H9 (cell line): ENCODE measurements around the gene SATL1. TPM values are rescaled to one million over a fixed set of nuclear protein-coding genes. Genes with fewer than 3 reads are reported as not detected.

Source experiments
- DNase-seq: peaks from one replicate; pipeline ENCODE4 v3.0.0-alpha.2; 2017
- H2AFZ ChIP-seq: one replicate; pipeline ENCODE4 v1.6.1; 2013; ENCODE audit warnings: mild to moderate bottlenecking, low read length, control low read depth, moderate library complexity
- H2AK5ac ChIP-seq: 2 replicates; pipeline ENCODE4 v1.6.1; 2013; ENCODE audit warnings: low read length, control low read depth, mixed read lengths; ENCODE audit not compliant: insufficient read length
- H2BK120ac ChIP-seq: one replicate; pipeline ENCODE4 v1.6.1; 2013; ENCODE audit warnings: low read depth, mild to moderate bottlenecking, low read length, control low read depth, inconsistent platforms; ENCODE audit not compliant: poor library complexity, severe bottlenecking
- H2BK12ac ChIP-seq: 2 replicates; pipeline ENCODE4 v1.6.1; 2013; ENCODE audit warnings: low read length, control low read depth, mixed read lengths, low read depth; ENCODE audit not compliant: insufficient read length
- H2BK15ac ChIP-seq: 2 replicates; pipeline ENCODE4 v1.6.1; 2013; ENCODE audit warnings: low read depth, low read length, control low read depth
- H2BK20ac ChIP-seq: one replicate; pipeline ENCODE4 v1.6.1; 2013; ENCODE audit warnings: low read depth, mild to moderate bottlenecking, low read length, control low read depth, inconsistent platforms; ENCODE audit not compliant: poor library complexity, severe bottlenecking
- H2BK5ac ChIP-seq: 2 replicates; pipeline ENCODE4 v1.6.1; 2013; ENCODE audit warnings: low read length, control low read depth, mixed read lengths; ENCODE audit not compliant: insufficient read length
- H3K14ac ChIP-seq: 2 replicates; pipeline ENCODE4 v1.6.1; 2013; ENCODE audit warnings: low read length, control low read depth; ENCODE audit not compliant: insufficient read depth
- H3K18ac ChIP-seq: 2 replicates; pipeline ENCODE4 v1.6.1; 2013; ENCODE audit warnings: low read depth, mild to moderate bottlenecking, mixed read lengths, low read length, control low read depth; ENCODE audit not compliant: insufficient read length
- H3K23ac ChIP-seq: 2 replicates; pipeline ENCODE4 v1.6.1; 2013; ENCODE audit warnings: low read length, control low read depth, mixed read lengths, low read depth; ENCODE audit not compliant: insufficient read length
- H3K23me2 ChIP-seq: 2 replicates; pipeline ENCODE4 v1.6.1; 2013; ENCODE audit warnings: low read depth, mild to moderate bottlenecking, mixed read lengths, low read length, control low read depth; ENCODE audit not compliant: insufficient read length, poor library complexity, severe bottlenecking
- H3K27ac ChIP-seq: 2 replicates; pipeline ENCODE4 v1.5.1; 2013; ENCODE audit warnings: low read length, control low read depth, mixed read lengths, low read depth; ENCODE audit not compliant: insufficient read length
- H3K27me3 ChIP-seq: 2 replicates; pipeline ENCODE4 v1.6.1; 2013; ENCODE audit warnings: low read length, control low read depth, inconsistent platforms; ENCODE audit not compliant: insufficient read depth
- H3K4ac ChIP-seq: 2 replicates; pipeline ENCODE4 v1.6.1; 2013; ENCODE audit warnings: low read depth, mild to moderate bottlenecking, control low read depth, inconsistent platforms, low read length, moderate library complexity
- H3K4me1 ChIP-seq: 2 replicates; pipeline ENCODE4 v1.6.1; 2013; ENCODE audit warnings: low read length, control low read depth, inconsistent platforms; ENCODE audit not compliant: insufficient read depth
- H3K4me2 ChIP-seq: 2 replicates; pipeline ENCODE4 v1.6.1; 2013; ENCODE audit warnings: low read length, control low read depth, mixed read lengths; ENCODE audit not compliant: insufficient read length, insufficient read depth
- H3K56ac ChIP-seq: 2 replicates; pipeline ENCODE4 v1.6.1; 2013; ENCODE audit warnings: low read depth, mild to moderate bottlenecking, mixed read lengths, low read length, control low read depth; ENCODE audit not compliant: insufficient read length
- H3K79me1 ChIP-seq: 2 replicates; pipeline ENCODE4 v1.6.1; 2013; ENCODE audit warnings: low read depth, mild to moderate bottlenecking, moderate library complexity, low read length, control low read depth, inconsistent platforms; ENCODE audit not compliant: insufficient read depth, poor library complexity, severe bottlenecking
- H3K79me2 ChIP-seq: 2 replicates; pipeline ENCODE4 v1.6.1; 2013; ENCODE audit warnings: low read length, control low read depth, inconsistent platforms; ENCODE audit not compliant: insufficient read depth
- H3K9ac ChIP-seq: 2 replicates; pipeline ENCODE4 v1.6.1; 2013; ENCODE audit warnings: low read length, control low read depth, mixed read lengths; ENCODE audit not compliant: insufficient read length; ENCODE audit errors: extremely low read depth
- H3K9me3 ChIP-seq: one replicate; pipeline ENCODE4 v1.6.1; 2013; ENCODE audit warnings: low read depth, low read length, inconsistent platforms; ENCODE audit not compliant: control insufficient read depth
- H3T11ph ChIP-seq: one replicate; pipeline ENCODE4 v1.6.1; 2013; ENCODE audit warnings: mild to moderate bottlenecking, low read length, control low read depth, inconsistent platforms
- H4K20me1 ChIP-seq: one replicate; pipeline ENCODE4 v1.6.1; 2013; ENCODE audit not compliant: control insufficient read depth, insufficient read length, insufficient read depth
- H4K5ac ChIP-seq: 2 replicates; pipeline ENCODE4 v1.6.1; 2013; ENCODE audit warnings: low read depth, mild to moderate bottlenecking, mixed read lengths, low read length, control low read depth; ENCODE audit not compliant: insufficient read length
- H4K8ac ChIP-seq: replicated peaks from 2 replicates; pipeline ENCODE4 v1.6.1; 2013; ENCODE audit warnings: low read length, control low read depth, mixed read lengths, low read depth; ENCODE audit not compliant: insufficient read length
- H4K91ac ChIP-seq: 2 replicates; pipeline ENCODE4 v1.6.1; 2013; ENCODE audit warnings: low read depth, mild to moderate bottlenecking, moderate library complexity, mixed read lengths, low read length, control low read depth; ENCODE audit not compliant: insufficient read length
- H3K27ac Mint-ChIP-seq, 3 experiments: 2 replicates in 2 of 3; 3 replicates in 1 of 3; pipeline ENCODE4 v1.8.0; 2020 to 2021; ENCODE audit warnings: mixed read lengths in 3 of 3, mild to moderate bottlenecking in 1 of 3, moderate library complexity in 1 of 3
- H3K27me3 Mint-ChIP-seq: 2 replicates; pipeline ENCODE4 v1.8.0; 2021; ENCODE audit warnings: low read depth, mild to moderate bottlenecking, moderate library complexity, mixed read lengths
- H3K36me3 Mint-ChIP-seq, 3 experiments: 2 replicates in 2 of 3; 3 replicates in 1 of 3; pipeline ENCODE4 v1.8.0; 2020 to 2021; ENCODE audit warnings: low read depth in 3 of 3, mixed read lengths in 3 of 3; ENCODE audit not compliant: insufficient read depth in 1 of 3
- H3K4me1 Mint-ChIP-seq, 2 experiments: 2 replicates each; pipeline ENCODE4 v1.8.0; 2020; ENCODE audit warnings: mixed read lengths in 2 of 2
- H3K4me3 Mint-ChIP-seq, 2 experiments: 2 replicates in 1 of 2; 3 replicates in 1 of 2; pipeline ENCODE4 v1.8.0; 2020 to 2021; ENCODE audit warnings: mild to moderate bottlenecking in 2 of 2, mixed read lengths in 2 of 2, moderate library complexity in 1 of 2
- H3K9me3 Mint-ChIP-seq, 2 experiments: 2 replicates in 1 of 2; 3 replicates in 1 of 2; pipeline ENCODE4 v1.8.0; 2020; ENCODE audit warnings: mild to moderate bottlenecking in 2 of 2, mixed read lengths in 2 of 2, moderate library complexity in 1 of 2
- WGBS: extraction: QIAGEN DNeasy Blood & Tissue Kit; methylation state at CpG from one replicate; pipeline ENCODE4 v1.1.7; 2013; ENCODE audit warnings: missing lambda C conversion rate, low lambda C conversion rate, mixed read lengths; ENCODE audit not compliant: insufficient read length; ENCODE audit errors: extremely low coverage; 5-methylcytosine and 5-hydroxymethylcytosine counted together
- total RNA-seq: library from RNA; stranded (reverse); gene quantifications from 2 replicates; pipeline ENCODE4 v1.2.1, GENCODE V29; 2021
- TF ChIP-seq, protein P1 (sequence below): fragments of 200-600 bp; sonication (generic); conservative IDR thresholded peaks from 3 replicates; pipeline ENCODE4 v1.8.0; 2021; ENCODE audit warnings: antibody characterized with exemption, mild to moderate bottlenecking

Gene SATL1
- total RNA-seq, 1 experiment from 2014 or later, result 0.31 TPM

DNA sequence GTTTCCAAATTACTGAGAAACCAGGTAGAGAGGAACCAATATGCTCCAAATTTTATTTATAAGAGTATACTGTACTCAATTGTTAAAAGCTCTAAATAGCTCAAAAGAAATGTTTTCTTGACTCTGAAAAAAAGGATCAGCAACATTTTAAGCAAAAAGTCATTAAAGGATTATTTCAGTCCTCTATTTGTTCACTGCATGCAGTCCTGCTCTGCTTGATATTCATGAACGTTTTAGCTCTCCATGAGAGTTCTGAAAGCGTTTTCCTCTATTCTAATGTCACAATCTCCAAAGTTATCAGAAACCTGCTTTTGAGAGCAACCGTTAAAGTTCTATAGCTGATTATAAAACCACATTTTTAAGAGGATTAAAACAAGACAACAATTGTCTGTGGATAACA, 129.4 kb downstream of the SATL1 start:
- Mint-ChIP-seq H3K27me3 (no peaks in the 10 kb centered on the region), H3K9me3 (peaks cover 50 to 56% of the 10 kb centered on the region in 2 experiments), H3K4me1 (no peaks in the 10 kb centered on the region), H3K36me3 (peaks cover 0 to 2% (median 0%) of the 10 kb centered on the region in 3 experiments; a peak in 1 of 7 replicates), H3K27ac (no peak overlapping the region), H3K4me3 (no peak overlapping the region)
- no peaks in the 10 kb centered on the region for H4K20me1 ChIP-seq
- no peak overlapping the region for H2BK12ac ChIP-seq
- no peak overlapping the region for H3K14ac ChIP-seq
- no CpG with 5 or more reads among the region's 3 CpGs for WGBS
- no peak overlapping the region for H3K23ac ChIP-seq
- H3K27ac ChIP-seq, result no peak overlapping the region
- no peaks in the 10 kb centered on the region for H3K79me1 ChIP-seq
- no peak for DNase-seq
- no peak overlapping the region for H2BK15ac ChIP-seq
- H4K8ac ChIP-seq, result no peak overlapping the region
- no peaks in the 10 kb centered on the region for H3K23me2 ChIP-seq
- no peaks in the 10 kb centered on the region for H3K4me1 ChIP-seq
- H2BK5ac ChIP-seq, result no peak overlapping the region
- no peak overlapping the region for H3K18ac ChIP-seq
- H3K9me3 ChIP-seq, result peaks cover 14% of the 10 kb centered on the region
- H3K56ac ChIP-seq, result no peak overlapping the region
- no peak overlapping the region for H3K4me2 ChIP-seq
- no peak overlapping the region for H2BK120ac ChIP-seq
- no peaks in the 10 kb centered on the region for H3K79me2 ChIP-seq
- no peaks in the 10 kb centered on the region for H3K27me3 ChIP-seq
- H4K5ac ChIP-seq, result no peak overlapping the region
- TF ChIP-seq, protein P1, sequence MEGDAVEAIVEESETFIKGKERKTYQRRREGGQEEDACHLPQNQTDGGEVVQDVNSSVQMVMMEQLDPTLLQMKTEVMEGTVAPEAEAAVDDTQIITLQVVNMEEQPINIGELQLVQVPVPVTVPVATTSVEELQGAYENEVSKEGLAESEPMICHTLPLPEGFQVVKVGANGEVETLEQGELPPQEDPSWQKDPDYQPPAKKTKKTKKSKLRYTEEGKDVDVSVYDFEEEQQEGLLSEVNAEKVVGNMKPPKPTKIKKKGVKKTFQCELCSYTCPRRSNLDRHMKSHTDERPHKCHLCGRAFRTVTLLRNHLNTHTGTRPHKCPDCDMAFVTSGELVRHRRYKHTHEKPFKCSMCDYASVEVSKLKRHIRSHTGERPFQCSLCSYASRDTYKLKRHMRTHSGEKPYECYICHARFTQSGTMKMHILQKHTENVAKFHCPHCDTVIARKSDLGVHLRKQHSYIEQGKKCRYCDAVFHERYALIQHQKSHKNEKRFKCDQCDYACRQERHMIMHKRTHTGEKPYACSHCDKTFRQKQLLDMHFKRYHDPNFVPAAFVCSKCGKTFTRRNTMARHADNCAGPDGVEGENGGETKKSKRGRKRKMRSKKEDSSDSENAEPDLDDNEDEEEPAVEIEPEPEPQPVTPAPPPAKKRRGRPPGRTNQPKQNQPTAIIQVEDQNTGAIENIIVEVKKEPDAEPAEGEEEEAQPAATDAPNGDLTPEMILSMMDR, result no peak
- H3K4ac ChIP-seq, result no peak overlapping the region
- H2AFZ ChIP-seq, result no peak overlapping the region
- H3K9ac ChIP-seq, result no peak overlapping the region
- no peak overlapping the region for H3T11ph ChIP-seq
- H2AK5ac ChIP-seq, result no peak overlapping the region
- H2BK20ac ChIP-seq, result no peak overlapping the region
- no peak overlapping the region for H4K91ac ChIP-seq
